Measurements from ENCODE around the gene SOS1.

DNA sequence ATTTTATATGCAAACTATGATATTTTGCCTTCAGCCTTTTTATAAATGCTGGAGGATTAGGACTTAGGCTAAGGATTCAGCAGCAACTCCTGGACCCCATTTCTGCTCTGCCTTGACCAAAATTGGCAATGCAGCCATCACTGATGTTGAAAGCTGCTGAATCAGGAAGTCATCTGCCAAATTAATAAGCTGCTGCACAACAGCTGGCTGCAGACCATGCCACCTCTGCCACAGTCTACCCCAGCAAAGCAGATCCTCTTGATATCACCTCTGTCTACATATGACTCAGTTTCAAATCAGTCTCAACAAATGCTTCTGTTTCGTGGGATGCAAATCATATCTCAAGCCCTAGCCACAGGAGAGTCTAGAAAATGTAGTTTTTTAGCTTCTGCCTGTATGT lies 7.1 kb upstream of the SOS1 start:
- TF ChIP-seq CTCF (IDR thresholded peaks at IDR 0.05), result no peak
- TF ChIP-seq POLR2AphosphoS5 (IDR thresholded peaks at IDR 0.05), result no peak
- no peak for TF ChIP-seq POLR2A (IDR thresholded peaks at IDR 0.05)
- TF ChIP-seq EP300 (IDR thresholded peaks at IDR 0.05), result no peak

Data from gastroesophageal sphincter (tissue), 3 donors.